A549 (cell line): ENCODE data around the gene DCAF11.

Experiments used
- EHMT2 ChIP-seq: fragments of 200-600 bp; sonication (generic); IDR thresholded peaks from 2 replicates; pipeline ENCODE4 v1.6.1; 2016; ENCODE audit warnings: antibody characterized with exemption, low read depth, mild to moderate bottlenecking, moderate library complexity
- EP300 ChIP-seq, 2 experiments: fragments of >200 bp; sonication (Bioruptor Twin); formaldehyde crosslinking; IDR thresholded peaks; 2 replicates in 1 of 2; 3 replicates in 1 of 2; pipeline ENCODE4 v1.6.1; 2016 to 2017
- MAFK ChIP-seq: fragments of 450-650 bp; IDR thresholded peaks from 2 replicates; pipeline ENCODE4 v1.6.1; 2014; ENCODE audit not compliant: partially characterized antibody
- MYC ChIP-seq: IDR thresholded peaks from 2 replicates; pipeline ENCODE4 v1.6.1; 2012; ENCODE audit warnings: mild to moderate bottlenecking, inconsistent platforms, low read length, improper control_type of control experiment, borderline replicate concordance
- POLR2A ChIP-seq: IDR thresholded peaks from 2 replicates; pipeline ENCODE4 v1.6.1; 2012; ENCODE audit warnings: mild to moderate bottlenecking, low read length
- RNF2 ChIP-seq: fragments of 200-600 bp; sonication (generic); IDR thresholded peaks from 2 replicates; pipeline ENCODE4 v1.6.1; 2016; ENCODE audit warnings: low read depth, mild to moderate bottlenecking, antibody characterized with exemption, moderate library complexity, borderline replicate concordance
- SMC3 ChIP-seq: fragments of >200 bp; sonication (Bioruptor Twin); formaldehyde crosslinking; IDR thresholded peaks from 3 replicates; pipeline ENCODE4 v1.6.1; 2018; ENCODE audit warnings: inconsistent platforms
- TF ChIP-seq, protein P1 (sequence below): fragments of >200 bp; sonication (Bioruptor Twin); formaldehyde crosslinking; IDR thresholded peaks from 3 replicates; pipeline ENCODE4 v1.5.1; 2016
- TF ChIP-seq, protein P2 (sequence below): fragments of 250-450 bp; sonication (Bioruptor Pico); IDR thresholded peaks from 2 replicates; pipeline ENCODE4 v1.5.0; 2021; ENCODE audit warnings: mild to moderate bottlenecking, moderate library complexity, borderline replicate concordance
- TF ChIP-seq, protein P3 (sequence below): IDR thresholded peaks from 2 replicates; pipeline ENCODE4 v1.6.1; 2012; ENCODE audit warnings: low read depth, borderline replicate concordance
- TF ChIP-seq, protein P4 (sequence below): fragments of 200-600 bp; sonication (generic); IDR thresholded peaks from 2 replicates; pipeline ENCODE4 v1.6.1; 2016; ENCODE audit warnings: antibody characterized with exemption, mild to moderate bottlenecking, moderate library complexity

DNA sequence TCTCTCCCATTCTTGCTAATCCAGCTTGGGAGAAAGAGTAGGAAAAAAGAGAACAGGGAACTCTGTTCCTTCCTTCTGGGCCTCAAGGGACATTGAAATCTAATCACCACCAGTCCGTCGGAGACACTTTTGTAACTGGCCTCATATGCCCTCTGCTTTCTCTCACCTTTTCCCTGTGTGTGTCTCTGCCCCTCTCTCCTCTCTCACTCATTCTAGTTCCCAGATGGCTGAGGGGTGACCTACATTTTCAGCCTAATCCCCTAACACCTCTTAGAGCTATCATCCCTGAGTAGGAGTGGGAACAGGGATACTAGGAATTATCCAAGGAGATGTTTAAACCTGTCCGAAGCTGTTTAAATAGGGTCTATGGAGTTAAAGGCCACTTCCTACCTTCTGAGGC is 29.4 kb upstream of the DCAF11 start:
- TF ChIP-seq RNF2: no peak
- no peak for TF ChIP-seq MAFK
- TF ChIP-seq POLR2A: no peak
- no peak for TF ChIP-seq SMC3
- TF ChIP-seq EP300 (IDR thresholded peaks at IDR 0.05): no peak
- TF ChIP-seq, protein P1, sequence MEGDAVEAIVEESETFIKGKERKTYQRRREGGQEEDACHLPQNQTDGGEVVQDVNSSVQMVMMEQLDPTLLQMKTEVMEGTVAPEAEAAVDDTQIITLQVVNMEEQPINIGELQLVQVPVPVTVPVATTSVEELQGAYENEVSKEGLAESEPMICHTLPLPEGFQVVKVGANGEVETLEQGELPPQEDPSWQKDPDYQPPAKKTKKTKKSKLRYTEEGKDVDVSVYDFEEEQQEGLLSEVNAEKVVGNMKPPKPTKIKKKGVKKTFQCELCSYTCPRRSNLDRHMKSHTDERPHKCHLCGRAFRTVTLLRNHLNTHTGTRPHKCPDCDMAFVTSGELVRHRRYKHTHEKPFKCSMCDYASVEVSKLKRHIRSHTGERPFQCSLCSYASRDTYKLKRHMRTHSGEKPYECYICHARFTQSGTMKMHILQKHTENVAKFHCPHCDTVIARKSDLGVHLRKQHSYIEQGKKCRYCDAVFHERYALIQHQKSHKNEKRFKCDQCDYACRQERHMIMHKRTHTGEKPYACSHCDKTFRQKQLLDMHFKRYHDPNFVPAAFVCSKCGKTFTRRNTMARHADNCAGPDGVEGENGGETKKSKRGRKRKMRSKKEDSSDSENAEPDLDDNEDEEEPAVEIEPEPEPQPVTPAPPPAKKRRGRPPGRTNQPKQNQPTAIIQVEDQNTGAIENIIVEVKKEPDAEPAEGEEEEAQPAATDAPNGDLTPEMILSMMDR: no peak
- TF ChIP-seq, protein P2, sequence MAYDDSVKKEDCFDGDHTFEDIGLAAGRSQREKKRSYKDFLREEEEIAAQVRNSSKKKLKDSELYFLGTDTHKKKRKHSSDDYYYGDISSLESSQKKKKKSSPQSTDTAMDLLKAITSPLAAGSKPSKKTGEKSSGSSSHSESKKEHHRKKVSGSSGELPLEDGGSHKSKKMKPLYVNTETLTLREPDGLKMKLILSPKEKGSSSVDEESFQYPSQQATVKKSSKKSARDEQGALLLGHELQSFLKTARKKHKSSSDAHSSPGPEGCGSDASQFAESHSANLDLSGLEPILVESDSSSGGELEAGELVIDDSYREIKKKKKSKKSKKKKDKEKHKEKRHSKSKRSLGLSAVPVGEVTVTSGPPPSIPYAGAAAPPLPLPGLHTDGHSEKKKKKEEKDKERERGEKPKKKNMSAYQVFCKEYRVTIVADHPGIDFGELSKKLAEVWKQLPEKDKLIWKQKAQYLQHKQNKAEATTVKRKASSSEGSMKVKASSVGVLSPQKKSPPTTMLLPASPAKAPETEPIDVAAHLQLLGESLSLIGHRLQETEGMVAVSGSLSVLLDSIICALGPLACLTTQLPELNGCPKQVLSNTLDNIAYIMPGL (CRISPR knock-in tag): no peak
- TF ChIP-seq, protein P3, sequence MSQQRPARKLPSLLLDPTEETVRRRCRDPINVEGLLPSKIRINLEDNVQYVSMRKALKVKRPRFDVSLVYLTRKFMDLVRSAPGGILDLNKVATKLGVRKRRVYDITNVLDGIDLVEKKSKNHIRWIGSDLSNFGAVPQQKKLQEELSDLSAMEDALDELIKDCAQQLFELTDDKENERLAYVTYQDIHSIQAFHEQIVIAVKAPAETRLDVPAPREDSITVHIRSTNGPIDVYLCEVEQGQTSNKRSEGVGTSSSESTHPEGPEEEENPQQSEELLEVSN: no peak
- TF ChIP-seq, protein P4, sequence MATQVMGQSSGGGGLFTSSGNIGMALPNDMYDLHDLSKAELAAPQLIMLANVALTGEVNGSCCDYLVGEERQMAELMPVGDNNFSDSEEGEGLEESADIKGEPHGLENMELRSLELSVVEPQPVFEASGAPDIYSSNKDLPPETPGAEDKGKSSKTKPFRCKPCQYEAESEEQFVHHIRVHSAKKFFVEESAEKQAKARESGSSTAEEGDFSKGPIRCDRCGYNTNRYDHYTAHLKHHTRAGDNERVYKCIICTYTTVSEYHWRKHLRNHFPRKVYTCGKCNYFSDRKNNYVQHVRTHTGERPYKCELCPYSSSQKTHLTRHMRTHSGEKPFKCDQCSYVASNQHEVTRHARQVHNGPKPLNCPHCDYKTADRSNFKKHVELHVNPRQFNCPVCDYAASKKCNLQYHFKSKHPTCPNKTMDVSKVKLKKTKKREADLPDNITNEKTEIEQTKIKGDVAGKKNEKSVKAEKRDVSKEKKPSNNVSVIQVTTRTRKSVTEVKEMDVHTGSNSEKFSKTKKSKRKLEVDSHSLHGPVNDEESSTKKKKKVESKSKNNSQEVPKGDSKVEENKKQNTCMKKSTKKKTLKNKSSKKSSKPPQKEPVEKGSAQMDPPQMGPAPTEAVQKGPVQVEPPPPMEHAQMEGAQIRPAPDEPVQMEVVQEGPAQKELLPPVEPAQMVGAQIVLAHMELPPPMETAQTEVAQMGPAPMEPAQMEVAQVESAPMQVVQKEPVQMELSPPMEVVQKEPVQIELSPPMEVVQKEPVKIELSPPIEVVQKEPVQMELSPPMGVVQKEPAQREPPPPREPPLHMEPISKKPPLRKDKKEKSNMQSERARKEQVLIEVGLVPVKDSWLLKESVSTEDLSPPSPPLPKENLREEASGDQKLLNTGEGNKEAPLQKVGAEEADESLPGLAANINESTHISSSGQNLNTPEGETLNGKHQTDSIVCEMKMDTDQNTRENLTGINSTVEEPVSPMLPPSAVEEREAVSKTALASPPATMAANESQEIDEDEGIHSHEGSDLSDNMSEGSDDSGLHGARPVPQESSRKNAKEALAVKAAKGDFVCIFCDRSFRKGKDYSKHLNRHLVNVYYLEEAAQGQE: no peak
- TF ChIP-seq EHMT2: no peak
- no peak for TF ChIP-seq MYC
